SK-N-MC (cell line): ENCODE data around the gene ZDHHC11B.

Experiments
- EZH2 ChIP-seq: fragments of 200-600 bp; sonication (generic); IDR thresholded peaks from one replicate; pipeline ENCODE4 v1.6.1; 2017; ENCODE audit warnings: antibody characterized with exemption
- POLR2AphosphoS5 ChIP-seq: IDR thresholded peaks from 2 replicates; pipeline ENCODE4 v1.6.1; 2012; ENCODE audit warnings: mild to moderate bottlenecking, low read depth, low read length, borderline replicate concordance

DNA sequence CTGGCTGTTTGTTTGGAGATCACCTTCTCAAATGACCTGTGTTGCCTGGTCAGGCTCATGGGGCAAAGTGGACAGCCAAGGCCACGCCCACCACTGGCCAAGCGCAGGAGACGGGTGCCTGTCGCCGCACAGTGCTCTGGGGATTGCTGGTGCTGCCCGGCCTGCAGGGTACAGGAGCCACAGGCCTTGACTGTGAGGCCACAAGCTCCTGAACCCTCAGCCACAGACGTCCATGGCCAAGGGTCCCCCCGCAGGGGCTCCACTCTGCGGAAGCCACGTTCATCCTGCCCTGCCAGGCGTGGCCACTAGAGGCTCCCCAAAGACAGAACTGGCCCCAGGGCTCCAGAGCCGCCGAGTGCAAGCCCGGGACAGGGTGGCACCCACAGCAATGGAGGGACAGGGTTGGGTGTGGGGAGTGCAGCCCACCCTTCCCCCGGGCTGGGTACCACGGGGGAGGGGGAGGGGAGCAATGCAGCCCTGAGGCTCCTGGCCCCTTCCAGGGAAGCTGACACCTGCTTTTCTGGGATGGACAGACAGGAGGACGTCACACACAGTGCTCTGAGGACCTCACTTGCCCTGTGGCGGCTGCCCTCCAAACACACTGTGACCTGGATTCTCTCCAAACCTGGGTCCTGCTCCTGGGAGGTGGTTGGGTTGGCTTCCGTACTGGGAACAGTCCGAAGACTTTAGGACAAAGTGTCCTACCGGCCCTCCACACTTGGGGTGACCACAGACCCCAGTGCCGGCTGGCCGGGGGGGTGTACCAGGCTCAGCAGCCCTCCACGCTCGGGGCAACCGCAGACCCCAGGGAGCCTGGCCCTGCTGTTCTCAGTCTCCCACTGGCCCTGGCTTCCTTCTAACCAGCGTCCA, 112.8 kb downstream of the ZDHHC11B start:
- TF ChIP-seq POLR2AphosphoS5, result no peak
- TF ChIP-seq EZH2, result no peak
